HG03442 (cell line): Measurements from ENCODE around the gene RERE.

Source experiments
- ATAC-seq: cut with Tn5 transposase; IDR thresholded peaks from one replicate; pipeline ENCODE4 v1.9.1; 2021; ENCODE audit warnings: mild to moderate bottlenecking, moderate library complexity; ENCODE audit not compliant: unreplicated experiment

RERE gene

GRCh38 chr1:8589571-8589970, 227.9 kb downstream of the RERE start:
- no peak for ATAC-seq

DNA sequence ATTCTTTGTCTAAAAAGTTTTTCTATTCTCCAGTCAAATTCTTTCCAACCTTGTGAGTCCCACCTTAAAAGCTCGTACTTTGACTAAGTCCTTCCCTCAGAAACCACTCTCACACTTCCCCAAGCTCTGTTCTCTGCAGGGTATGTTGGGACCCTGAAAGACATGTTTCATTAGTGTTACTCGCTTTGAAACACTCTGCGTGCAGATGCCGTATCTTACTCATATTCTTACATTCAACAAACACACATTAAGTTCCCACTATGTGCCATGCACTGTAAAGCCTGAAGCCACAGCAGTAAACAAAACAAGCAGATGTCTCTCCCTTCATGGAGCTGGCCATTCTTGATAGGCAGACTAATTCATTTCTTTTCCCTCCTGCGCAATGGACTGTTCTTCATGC, 229.7 kb downstream of the RERE start:
- ATAC-seq = no peak

GRCh38 chr1:8586438-8586837, 231.0 kb downstream of the RERE start:
- no peak for ATAC-seq

DNA sequence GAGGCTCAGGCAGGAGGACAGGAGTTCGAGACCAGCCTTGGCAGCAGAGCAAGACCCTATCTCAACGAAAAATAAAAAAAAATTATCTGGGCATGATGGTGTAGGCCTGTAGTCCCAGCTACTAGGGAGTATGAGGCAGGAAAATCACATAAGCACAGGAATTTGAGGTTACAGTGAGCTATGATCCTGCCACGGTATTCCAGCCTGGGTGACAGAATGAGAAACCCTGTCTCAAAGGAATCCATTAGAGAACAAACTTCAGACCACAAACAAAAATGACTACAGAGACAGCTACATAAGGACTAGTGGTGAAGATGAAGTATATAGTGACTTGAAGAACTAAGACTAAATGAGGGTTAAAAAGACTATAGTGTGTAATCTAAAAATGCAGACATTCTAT, 233.1 kb downstream of the RERE start:
- no peak for ATAC-seq

- ATAC-seq = no peak
Measured at GRCh38 chr1:8583031-8583430, 234.4 kb downstream of the RERE start.

DNA sequence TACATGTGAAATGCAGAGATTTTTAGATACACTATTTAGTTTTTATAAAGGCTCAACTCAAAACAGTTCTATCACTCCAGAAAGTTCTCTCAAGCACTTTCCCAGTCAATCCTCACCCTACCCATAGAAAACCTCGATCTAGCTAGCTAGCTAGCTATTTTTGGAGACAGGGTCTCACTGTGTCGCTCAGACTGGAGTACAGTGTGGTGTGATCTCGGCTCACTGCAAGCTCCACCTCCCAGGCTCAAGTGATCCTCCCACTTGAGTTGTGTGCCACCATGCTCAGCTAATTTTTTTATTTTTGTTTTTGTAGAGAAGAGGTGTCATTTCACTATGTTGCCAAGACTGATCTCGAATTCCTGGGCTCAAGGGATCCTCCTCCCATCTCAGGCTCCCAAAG, 236.9 kb downstream of the RERE start:
- no peak for ATAC-seq

- no peak for ATAC-seq
Measured at GRCh38 chr1:8578936-8579335, 238.5 kb downstream of the RERE start.

DNA sequence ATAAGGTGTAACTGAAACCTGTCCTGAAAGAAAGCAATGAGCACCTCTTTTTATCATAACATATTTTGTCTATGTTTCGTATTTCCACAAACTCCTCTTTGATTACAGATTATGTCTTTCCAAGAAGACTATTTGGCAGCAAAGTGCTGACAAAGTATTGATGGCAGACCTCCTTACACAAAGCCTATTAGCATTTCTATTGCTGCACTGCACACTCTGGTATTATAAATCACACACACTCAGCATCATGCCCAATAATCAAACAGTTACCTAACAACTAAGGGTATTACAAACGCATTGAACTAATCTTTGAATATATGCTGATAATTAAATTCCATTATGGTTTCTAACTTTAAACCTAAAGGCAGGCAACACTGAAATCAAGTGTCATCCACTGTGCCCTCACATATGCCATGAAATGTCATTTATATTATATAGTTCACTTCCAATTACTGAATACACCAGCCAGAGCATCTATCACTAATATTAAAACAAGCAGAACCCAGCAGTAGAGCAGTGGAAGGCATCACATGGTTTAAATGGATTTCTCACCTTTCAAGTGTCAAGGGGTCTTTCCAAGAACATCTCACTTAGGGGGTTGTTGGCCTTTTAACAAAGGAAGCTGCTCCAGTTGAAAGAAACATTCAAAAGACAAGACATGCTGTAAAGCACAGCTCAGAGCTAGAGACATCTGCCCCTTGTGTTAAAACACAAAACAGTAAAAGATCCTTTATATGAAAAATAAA, 239.1 kb downstream of the RERE start:
- ATAC-seq = no peak

DNA sequence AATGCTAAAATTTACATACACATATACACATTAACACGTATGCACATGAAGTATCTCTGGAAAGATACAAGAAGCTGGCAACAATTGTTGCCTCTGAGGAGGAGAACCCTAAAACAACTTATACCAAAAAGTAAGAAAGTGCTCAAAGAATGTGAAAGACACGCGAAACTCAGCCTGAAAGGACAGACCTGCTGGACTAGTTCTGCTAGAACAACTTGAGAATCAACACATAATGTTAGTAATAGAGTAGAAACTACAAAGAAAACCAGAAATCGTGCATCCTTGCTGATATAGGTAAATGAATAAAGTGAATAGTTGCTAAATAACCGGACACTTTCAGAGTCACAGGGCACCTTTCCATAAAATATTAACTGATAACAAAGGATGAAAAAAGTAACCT, 242.5 kb downstream of the RERE start:
- ATAC-seq = no peak

- no peak for ATAC-seq
Measured at GRCh38 chr1:8572106-8572505, 245.3 kb downstream of the RERE start.

- ATAC-seq = no peak
Measured at GRCh38 chr1:8571200-8571984, 246.0 kb downstream of the RERE start.

DNA sequence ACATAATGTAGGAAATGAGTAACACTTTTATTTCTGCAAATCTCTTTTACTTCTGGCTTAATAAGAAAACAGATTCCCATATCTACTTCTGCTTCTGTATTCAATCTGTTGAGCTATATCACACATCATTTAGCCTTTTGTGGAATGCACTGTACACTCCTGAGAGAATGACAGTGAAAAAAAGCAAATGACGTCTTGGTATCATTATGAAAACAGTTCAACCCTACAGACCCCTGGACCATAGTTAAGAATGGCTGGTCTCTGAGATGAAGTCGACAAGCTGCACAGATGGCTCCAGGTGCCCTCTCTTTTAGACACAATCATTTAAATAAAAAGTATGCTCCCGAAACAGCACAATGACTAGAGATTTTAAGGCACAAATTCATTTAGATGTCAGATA, 247.0 kb downstream of the RERE start:
- no peak for ATAC-seq

DNA sequence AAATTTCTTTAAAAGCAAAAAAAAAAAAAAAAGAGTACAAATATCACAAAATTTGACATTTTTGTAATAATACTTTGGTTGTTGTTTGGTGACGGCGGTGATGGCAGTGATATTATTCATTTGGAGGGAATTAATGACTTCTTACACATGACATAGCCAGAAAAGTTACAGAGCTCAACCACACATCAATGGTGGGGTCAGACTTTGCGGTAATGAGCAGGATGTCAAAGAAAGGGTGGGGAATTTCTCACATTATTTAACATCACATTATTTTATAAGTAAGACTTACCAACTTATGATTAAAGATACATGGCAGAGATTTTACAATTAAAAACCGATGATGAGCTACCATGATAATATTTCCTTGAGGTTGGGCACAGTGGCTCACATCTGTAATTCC, 248.2 kb downstream of the RERE start:
- no peak for ATAC-seq

GRCh38 chr1:8568837-8569236, 248.6 kb downstream of the RERE start:
- no peak for ATAC-seq

DNA sequence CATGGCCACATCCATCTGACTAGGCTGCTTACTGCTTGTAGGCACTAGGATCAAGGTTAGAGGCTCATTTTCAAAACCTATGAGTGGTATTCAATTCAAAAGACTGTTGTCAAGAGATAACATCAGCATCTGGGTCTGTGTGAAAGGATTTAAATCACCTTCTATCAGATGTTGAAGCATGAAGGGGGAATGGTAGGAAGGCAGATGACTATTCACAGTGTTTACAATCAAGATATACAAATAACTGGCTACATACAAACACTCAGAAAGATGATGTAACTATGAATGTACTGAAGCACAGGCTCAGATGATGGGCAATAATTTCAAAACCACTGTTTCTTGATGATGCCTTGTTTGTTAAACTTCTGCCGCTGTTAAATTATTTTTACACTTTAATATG, 250.3 kb downstream of the RERE start:
- ATAC-seq = no peak

GRCh38 chr1:8565802-8566201, 251.6 kb downstream of the RERE start:
- ATAC-seq = no peak

DNA sequence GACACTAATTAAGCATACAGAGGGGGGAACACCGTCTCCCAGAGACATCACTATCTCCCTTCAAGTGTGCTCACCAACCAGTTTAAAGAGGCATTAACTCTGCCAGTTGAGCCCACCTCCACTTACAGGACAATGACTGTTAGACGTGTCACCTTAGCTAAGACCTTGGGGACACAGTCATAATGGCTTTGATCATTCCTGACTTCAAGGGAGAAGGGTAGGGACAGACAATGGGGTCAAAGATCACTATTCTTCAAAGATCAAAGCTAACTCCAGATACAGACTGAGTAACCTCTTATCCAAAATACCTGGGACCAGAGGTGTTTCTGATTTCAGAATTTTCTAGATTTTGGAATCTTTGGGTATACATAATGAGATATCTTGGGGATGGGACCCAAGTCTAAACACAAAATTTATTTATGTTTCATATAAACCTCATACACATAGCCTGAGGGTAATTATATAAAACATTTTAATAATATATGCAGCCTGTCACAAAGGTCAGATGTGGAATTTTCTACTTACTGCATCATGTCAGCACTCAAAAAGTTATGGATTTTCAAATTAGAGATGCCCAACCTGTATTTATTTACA, 253.4 kb downstream of the RERE start:
- ATAC-seq = no peak

GRCh38 chr1:8562881-8563865, 254.3 kb downstream of the RERE start:
- no peak for ATAC-seq

DNA sequence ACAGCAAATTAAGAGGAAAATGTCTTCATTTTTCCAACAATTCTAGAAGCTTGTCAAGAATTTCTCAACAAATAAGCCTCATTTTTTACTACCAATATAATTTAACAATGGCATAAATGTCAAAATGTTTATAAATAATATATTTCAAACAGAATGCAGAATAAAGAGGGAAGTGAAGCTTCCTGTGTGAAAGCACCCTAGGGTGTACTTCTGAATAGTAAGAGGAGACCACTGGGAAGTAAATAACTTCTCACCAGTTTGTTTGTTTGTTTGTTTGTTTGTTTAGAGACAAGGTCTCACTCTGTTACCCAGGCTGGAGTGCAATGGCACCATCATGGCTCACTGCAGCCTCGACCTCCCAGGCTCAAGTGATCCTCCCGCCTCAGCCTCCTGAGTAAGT, 255.2 kb downstream of the RERE start:
- no peak for ATAC-seq

GRCh38 chr1:8560611-8561544, 256.6 kb downstream of the RERE start:
- no peak for ATAC-seq
